Measurements from ENCODE around the gene TTBK2.

The TTBK2 gene

GRCh38 chr15:42729409-42729808, 191.2 kb downstream of the TTBK2 start:
- in situ Hi-C loops (cut with HindIII; ENCODE audit: low sequenced_read_pairs) = no loop called here

DNA sequence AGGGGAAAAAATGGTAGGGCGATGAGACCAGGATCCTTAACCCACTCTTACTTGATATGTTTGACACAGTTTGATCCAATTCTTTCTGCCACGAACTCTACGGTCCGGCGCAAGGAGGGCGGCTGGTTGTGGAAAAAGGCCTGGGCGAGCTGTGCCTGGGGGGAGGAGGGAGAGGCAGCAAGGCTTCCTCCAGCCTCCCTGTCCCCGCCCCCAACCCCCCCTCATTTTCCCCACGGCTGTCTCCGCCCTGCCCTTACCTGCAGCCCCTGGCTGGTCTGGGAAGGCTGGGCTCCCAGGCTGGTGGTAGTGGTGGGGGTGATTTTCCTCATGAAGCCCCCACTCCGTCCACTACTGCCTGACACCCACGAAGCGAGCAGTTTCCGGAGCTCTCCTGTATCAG, 191.6 kb downstream of the TTBK2 start:
- in situ Hi-C loops (cut with HindIII; ENCODE audit: low sequenced_read_pairs) = no loop called here

GRCh38 chr15:42728560-42728959, 192.0 kb downstream of the TTBK2 start:
- in situ Hi-C loops (cut with HindIII; ENCODE audit: low sequenced_read_pairs) = no loop called here

DNA sequence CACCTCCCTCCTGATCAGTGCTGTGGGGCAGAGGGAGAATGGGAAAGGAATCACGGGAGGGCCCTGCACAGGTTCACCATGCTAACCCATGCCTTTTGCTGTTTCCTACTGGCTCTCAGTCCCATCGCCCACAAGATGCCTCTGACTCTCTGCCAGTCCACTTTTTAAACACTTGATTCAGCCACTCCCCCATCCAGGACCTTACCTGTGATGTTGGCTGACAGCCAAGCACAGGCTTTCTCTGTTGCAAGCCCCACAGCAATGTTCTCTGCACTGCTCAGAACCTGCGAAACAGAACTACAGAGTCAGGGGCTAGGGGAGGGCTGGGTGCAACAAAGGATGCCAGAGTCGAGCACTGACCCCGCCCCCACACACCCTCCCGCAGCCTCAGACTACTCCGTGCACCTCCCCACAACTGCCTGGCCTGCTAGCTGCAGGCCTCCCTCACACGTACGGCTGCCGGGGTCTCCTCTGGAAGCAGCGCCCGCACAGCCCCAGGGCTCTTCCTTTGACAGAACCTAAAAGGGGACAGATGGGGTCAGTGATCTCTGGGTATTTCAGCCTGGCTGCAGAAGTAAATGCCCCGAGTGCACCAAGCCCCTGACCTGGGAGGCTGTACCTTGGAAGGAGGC, 192.7 kb downstream of the TTBK2 start:
- in situ Hi-C loops (cut with HindIII; ENCODE audit: low sequenced_read_pairs) = no loop called here

DNA sequence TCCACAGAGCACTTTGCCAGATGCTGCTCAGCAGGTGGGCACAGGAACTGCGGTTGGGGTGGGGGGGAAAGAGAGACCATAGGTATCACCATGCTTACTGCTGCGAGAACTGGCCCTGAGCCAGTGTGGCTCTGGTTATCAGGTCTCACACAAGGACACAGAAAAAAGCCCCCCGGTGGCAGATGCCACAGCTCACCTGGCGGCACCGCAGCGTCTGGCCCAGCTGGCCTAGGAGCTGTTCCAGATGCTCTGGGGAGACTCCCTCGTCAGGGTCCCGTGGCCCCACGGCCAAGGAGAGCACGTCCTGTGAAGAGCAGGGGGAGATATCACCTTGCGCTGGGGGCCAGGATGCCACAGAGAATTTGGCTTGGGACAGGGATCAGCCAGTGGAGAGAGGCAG, 194.5 kb downstream of the TTBK2 start:
- in situ Hi-C loops (cut with HindIII; ENCODE audit: low sequenced_read_pairs) = no loop called here

GRCh38 chr15:42725331-42725903, 195.2 kb downstream of the TTBK2 start:
- in situ Hi-C loops (cut with HindIII; ENCODE audit: low sequenced_read_pairs) = no loop called here

DNA sequence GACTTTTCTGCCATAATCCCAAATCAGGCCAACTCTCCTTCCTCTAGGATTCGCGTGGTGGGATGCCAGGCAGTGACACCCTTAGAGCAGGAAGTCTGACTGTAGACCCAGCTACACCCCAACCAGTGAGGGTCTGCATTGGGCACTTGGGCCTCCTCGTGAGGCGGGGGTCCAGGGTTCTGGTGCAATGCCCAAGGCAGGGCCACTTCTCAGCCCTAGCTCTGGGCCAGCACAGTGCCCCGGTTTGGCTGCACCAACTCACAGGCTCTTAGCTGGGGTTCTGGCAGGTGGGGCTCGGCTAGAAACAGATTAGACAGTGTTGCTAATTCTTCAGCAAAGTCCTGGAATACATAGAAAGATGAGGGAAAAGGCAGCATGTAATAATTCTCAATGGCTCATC, 196.3 kb downstream of the TTBK2 start:
- in situ Hi-C loops (cut with HindIII; ENCODE audit: low sequenced_read_pairs) = no loop called here

DNA sequence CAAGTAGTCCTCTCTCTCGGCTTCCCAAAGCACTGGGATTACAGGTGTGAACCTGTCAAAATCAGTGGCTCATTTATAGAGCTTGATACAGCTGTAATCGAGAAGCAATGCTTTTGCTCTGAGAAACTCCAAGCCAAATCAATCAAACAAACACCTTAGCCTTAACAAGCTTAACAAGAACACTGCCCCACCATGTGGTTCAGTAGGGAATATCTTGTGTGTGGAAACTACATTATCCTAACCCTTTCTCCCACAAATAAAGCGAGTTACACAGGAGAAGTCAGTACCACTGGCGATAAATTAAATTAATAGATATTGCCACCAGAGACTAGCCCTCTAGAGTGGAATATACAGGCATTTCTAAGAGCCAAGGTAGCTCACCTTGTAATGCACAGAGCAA, 197.5 kb downstream of the TTBK2 start:
- in situ Hi-C loops (cut with HindIII; ENCODE audit: low sequenced_read_pairs) = no loop called here

- in situ Hi-C loops (cut with HindIII; ENCODE audit: low sequenced_read_pairs) = no loop called here
Observed at GRCh38 chr15:42721916-42722315, 198.7 kb downstream of the TTBK2 start.

DNA sequence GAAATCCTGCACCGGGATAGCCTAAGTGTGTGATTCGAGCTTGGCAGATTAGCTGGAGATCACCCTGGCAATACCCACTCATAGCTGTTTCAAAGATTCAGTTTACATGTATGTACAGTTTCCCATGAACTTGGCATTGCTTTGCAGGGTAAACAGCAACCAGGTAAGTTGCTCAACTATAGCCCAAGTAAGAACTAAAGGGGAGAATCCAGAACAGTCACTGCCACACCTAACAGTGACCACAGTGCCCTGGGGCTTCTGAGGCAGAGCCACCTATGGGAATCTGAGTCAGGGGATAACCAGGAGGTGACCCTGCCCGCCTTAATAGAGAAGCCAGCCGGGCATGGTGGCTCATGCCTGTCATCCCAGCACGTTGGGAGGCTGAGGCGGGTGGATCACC, 199.6 kb downstream of the TTBK2 start:
- in situ Hi-C loops (cut with HindIII; ENCODE audit: low sequenced_read_pairs) = no loop called here

GRCh38 chr15:42720071-42720470, 200.5 kb downstream of the TTBK2 start:
- in situ Hi-C loops (cut with HindIII; ENCODE audit: low sequenced_read_pairs) = no loop called here

GRCh38 chr15:42719043-42719442, 201.5 kb downstream of the TTBK2 start:
- in situ Hi-C loops (cut with HindIII; ENCODE audit: low sequenced_read_pairs) = no loop called here

- in situ Hi-C loops (cut with HindIII; ENCODE audit: low sequenced_read_pairs) = no loop called here
Observed at GRCh38 chr15:42716626-42717025, 204.0 kb downstream of the TTBK2 start.

- in situ Hi-C loops (cut with HindIII; ENCODE audit: low sequenced_read_pairs) = no loop called here
Observed at GRCh38 chr15:42716125-42716524, 204.5 kb downstream of the TTBK2 start.

DNA sequence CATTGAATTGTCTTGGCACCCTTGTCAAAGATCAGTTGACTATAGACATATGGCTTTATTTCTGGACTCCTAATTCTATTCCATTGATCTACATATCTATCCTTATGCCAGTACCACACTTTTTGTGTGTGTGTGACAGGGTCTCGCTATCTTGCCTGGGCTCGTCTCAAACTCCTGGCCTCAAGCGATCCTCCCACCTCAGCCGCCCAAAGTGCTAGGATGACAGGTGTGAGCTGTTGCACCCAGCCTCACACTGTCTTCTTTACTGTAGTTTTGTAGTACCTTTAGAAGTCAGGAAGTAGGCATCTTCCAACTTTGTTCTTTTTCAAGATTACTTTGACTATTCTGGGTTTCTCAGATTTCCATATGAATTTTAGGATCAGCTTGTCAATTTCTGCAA, 208.0 kb downstream of the TTBK2 start:
- in situ Hi-C loops (cut with HindIII; ENCODE audit: low sequenced_read_pairs) = no loop called here

DNA sequence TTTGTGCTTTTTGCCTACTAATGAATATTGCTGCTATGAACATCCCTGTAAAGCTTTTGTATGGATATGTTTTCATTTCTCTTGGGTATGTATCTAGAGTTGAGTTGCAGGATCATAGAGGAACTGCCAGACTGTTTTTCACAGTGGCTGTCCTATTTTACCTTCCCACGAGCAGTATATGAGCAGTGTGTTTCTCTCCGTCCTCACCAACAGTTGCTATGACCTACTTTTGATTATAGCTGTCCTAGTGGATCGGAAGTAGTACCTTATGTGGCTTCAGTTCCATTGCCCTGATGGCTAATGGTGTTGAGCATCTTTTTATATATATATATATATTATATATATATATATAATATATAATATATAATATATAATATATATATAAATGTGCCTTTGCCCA, 208.8 kb downstream of the TTBK2 start:
- in situ Hi-C loops (cut with HindIII; ENCODE audit: low sequenced_read_pairs) = no loop called here

- in situ Hi-C loops (cut with HindIII; ENCODE audit: low sequenced_read_pairs) = no loop called here
Observed at GRCh38 chr15:42710662-42711061, 209.9 kb downstream of the TTBK2 start.

DNA sequence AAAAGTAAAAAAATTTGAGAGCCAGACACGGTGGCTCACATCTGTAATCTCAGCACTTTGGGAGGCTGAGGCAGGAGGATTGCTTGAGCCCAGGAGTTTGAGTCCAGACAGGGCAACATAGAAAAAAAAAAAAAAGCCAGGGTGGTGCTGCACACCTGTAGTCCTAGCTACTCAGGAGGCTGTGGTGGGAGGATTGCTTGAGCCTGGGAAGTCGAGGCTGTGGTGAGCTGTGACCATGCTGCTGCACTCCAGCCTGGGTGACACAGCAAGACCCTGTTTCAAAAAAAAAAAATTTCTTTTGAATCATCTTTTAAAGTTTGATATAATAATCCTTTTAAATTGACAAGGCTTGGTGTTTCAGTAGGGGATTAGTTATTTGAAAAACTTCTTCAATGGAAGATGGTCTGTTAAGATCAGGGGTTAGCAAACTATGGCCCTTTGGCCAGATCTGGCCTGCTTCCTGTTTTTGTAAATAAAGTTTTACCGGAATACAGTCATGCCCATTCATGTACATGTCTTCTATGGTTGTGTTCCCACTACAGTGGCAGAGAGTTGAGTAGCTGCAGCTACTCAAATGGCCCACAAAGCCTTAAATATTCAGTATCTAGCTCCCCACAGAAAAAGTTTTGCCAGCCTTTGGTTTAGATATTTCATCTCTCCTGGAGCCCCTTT, 212.6 kb downstream of the TTBK2 start:
- in situ Hi-C loops (cut with HindIII; ENCODE audit: low sequenced_read_pairs) = no loop called here

DNA sequence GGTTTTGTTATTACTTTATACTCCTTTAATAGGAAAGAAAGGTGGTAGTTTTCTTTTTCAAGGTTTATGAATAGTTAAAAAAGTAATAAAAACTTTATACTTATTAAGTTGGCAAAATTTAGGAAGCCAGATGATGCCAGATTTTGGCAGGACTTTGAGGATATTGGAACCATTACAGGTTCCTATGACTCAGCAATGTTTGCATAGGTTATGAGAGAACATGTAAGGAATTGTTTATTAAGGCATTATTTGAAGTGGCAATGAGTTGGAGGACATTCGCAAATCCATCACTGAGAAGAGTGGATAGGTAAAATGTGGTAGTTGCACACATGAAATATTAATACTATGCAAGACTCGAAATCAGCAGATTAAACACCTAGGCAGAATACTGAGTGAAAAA, 213.5 kb downstream of the TTBK2 start:
- in situ Hi-C loops (cut with HindIII; ENCODE audit: low sequenced_read_pairs) = no loop called here

DNA sequence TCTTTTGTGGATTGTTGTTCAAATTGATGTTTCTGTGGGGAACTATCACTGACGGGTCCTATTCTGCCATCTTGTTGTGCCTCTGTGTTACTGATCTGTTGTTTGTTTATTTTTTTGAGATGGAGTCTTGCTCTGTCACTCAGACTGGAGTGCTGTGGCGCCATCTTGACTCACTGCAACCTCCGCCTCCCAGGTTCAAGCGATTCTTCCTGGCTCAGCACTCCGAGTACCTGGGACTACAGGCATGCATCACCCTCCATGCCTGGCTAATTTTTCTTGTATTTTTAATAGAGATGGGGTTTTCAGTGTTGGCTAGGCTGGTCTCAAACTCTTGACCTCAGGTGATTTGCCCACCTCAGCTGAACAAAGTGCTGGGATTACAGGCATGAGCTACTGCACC, 215.2 kb downstream of the TTBK2 start:
- in situ Hi-C loops (cut with HindIII; ENCODE audit: low sequenced_read_pairs) = no loop called here

GRCh38 chr15:42704492-42704926, 216.1 kb downstream of the TTBK2 start:
- in situ Hi-C loops (cut with HindIII; ENCODE audit: low sequenced_read_pairs) = no loop called here

GRCh38 chr15:42696626-42697025, 224.0 kb downstream of the TTBK2 start:
- in situ Hi-C loops (cut with HindIII; ENCODE audit: low sequenced_read_pairs) = no loop called here

Data from endothelial cell of hepatic sinusoid (primary cell).